SKM-1 treated with dmso at 0.1 percent for 144 hours (cell line): ENCODE measurements around the gene SMKR1.
"Not testable (repeated sequence)": the region's sequence is repeated elsewhere in the genome, so short reads cannot be mapped to it uniquely, and the experiment has no call there.

ENCODE experiments used
- DNase-seq: peaks from one replicate; lab custom pipeline; 2025; ENCODE audit not compliant: unreplicated experiment; lab: John Stamatoyannopoulos, UW

The SMKR1 gene

GRCh38 chr7:129481376-129481775 is 21.0 kb upstream of the SMKR1 start:
- DNase-seq = not testable (repeated sequence)

GRCh38 chr7:129482781-129483180 is 19.6 kb upstream of the SMKR1 start:
- no peak for DNase-seq

GRCh38 chr7:129489491-129489890 is 12.8 kb upstream of the SMKR1 start:
- DNase-seq = no peak

- DNase-seq = no peak
Observed at GRCh38 chr7:129492391-129492790, 9.9 kb upstream of the SMKR1 start.

- no peak for DNase-seq
Observed at GRCh38 chr7:129493555-129493954, 8.8 kb upstream of the SMKR1 start.

GRCh38 chr7:129494041-129494440 is 8.3 kb upstream of the SMKR1 start:
- DNase-seq = no peak

- no peak for DNase-seq
Observed at GRCh38 chr7:129495987-129496386, 6.3 kb upstream of the SMKR1 start.

- DNase-seq = no peak
Observed at GRCh38 chr7:129496653-129497052, 5.7 kb upstream of the SMKR1 start.

GRCh38 chr7:129497156-129497555 is 5.2 kb upstream of the SMKR1 start:
- no peak for DNase-seq

- no peak for DNase-seq
Observed at GRCh38 chr7:129498021-129498420, 4.3 kb upstream of the SMKR1 start.

GRCh38 chr7:129499999-129500398 is 2.3 kb upstream of the SMKR1 start:
- DNase-seq = no peak

GRCh38 chr7:129502708-129503685 is 666 bp downstream of the SMKR1 start:
- no peak for DNase-seq

GRCh38 chr7:129503725-129504124 is 1.4 kb downstream of the SMKR1 start:
- no peak for DNase-seq

- no peak for DNase-seq
Observed at GRCh38 chr7:129512192-129512591, 9.9 kb downstream of the SMKR1 start.

- DNase-seq = no peak
Observed at GRCh38 chr7:129513546-129513945, 11.2 kb downstream of the SMKR1 start.

GRCh38 chr7:129514683-129515082 is 12.4 kb downstream of the SMKR1 start:
- no peak for DNase-seq

GRCh38 chr7:129515381-129515780 is 13.1 kb downstream of the SMKR1 start:
- DNase-seq = no peak

- no peak for DNase-seq
Observed at GRCh38 chr7:129517931-129518330, 15.6 kb downstream of the SMKR1 start.

GRCh38 chr7:129519464-129519863 is 17.1 kb downstream of the SMKR1 start:
- no peak for DNase-seq

- DNase-seq = no peak
Observed at GRCh38 chr7:129522088-129522970, 20.0 kb downstream of the SMKR1 start.

GRCh38 chr7:129522971-129523340 is 20.6 kb downstream of the SMKR1 start:
- no peak for DNase-seq

GRCh38 chr7:129523924-129524323 is 21.6 kb downstream of the SMKR1 start:
- DNase-seq = no peak
